ENCODE results near the gene ELOB.
A peak's percentile ranks its signal among the peaks of the same experiment; 100 is the strongest.

DNA sequence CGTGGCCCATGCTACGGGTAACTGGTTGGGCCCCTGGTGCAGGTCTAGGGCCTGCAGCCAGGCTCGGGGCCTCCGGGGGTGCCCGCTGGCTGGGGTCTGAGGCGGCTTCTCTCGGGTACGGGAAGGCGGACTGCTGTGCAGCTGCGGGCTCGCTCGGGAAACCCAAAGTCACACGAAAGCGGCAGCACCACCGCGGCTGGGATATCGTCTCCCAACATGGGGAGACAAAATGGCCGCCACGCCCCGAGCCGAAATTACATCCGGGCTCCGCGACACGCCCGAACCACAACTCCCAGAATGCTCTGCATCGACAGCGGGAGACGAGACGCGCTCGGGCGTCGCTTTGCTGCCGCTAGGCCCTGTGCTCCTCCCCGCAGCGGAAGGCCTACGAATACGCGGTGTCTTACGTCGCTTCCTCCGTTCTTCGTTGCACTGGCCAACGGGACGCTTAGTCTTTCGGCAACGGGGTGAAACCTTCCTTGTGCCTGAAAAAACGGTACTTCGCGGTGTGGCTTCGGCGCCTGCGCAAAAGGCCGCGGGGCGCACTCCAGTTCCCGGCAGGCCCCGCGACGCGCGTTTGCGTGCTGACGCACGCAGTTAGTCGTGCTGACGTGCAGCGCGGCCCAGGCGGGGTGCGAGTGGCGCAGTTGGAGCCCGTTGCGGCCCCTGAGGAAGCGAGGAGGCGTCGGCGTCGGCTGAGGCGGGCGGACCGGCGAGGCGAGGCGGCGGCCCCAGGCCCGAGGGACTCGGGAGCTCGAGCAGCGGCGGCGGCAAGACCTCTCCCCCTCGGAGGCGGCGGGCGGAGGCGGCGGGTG, 24.8 kb downstream of the ELOB start, which contains the start of gene SRRM2:
- TF ChIP-seq, protein P1, sequence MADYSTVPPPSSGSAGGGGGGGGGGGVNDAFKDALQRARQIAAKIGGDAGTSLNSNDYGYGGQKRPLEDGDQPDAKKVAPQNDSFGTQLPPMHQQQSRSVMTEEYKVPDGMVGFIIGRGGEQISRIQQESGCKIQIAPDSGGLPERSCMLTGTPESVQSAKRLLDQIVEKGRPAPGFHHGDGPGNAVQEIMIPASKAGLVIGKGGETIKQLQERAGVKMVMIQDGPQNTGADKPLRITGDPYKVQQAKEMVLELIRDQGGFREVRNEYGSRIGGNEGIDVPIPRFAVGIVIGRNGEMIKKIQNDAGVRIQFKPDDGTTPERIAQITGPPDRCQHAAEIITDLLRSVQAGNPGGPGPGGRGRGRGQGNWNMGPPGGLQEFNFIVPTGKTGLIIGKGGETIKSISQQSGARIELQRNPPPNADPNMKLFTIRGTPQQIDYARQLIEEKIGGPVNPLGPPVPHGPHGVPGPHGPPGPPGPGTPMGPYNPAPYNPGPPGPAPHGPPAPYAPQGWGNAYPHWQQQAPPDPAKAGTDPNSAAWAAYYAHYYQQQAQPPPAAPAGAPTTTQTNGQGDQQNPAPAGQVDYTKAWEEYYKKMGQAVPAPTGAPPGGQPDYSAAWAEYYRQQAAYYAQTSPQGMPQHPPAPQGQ (CRISPR knock-in tag; IDR thresholded peaks at IDR 0.05; ENCODE audit: borderline replicate concordance), result no peak
- TF ChIP-seq REST (IDR thresholded peaks at IDR 0.05; ENCODE audit: borderline replicate concordance in 1 of 2, low read depth in 1 of 2, low read length in 2 of 2) (no peak; a peak in 2 of 4 replicates), MLX (CRISPR knock-in tag; IDR thresholded peaks at IDR 0.05) (no peak; the same call in 1 of the 2 replicates), ZNF891 (CRISPR knock-in tag; IDR thresholded peaks at IDR 0.05) (peak; percentile 95), POLR2AphosphoS2 (IDR thresholded peaks at IDR 0.05; ENCODE audit: low read depth, low read length) (peak; percentile 70; the same call in 1 of the 2 replicates), ZNF274 (CRISPR knock-in tag; IDR thresholded peaks at IDR 0.05) (0 out of 2 replicates have a peak, but pooled peaks have one; percentile 30), RXRA (CRISPR knock-in tag; IDR thresholded peaks at IDR 0.05) (peak; percentile 64; the same call in 1 of the 2 replicates), EP300 (IDR thresholded peaks at IDR 0.05; ENCODE audit: low read depth in 2 of 2, low read length in 2 of 2) (peak in 1 of 2 experiments; percentile 11; a peak in 1 of 4 replicates), EP300 (CRISPR knock-in tag; IDR thresholded peaks at IDR 0.05; ENCODE audit: borderline replicate concordance) (no peak), RARG (CRISPR knock-in tag; IDR thresholded peaks at IDR 0.05; ENCODE audit: low read depth) (peak; percentile 77; the same call in 1 of the 2 replicates), AGO2 (optimal IDR thresholded peaks at IDR 0.05; ENCODE audit: low read depth, low read length) (peak; percentile 90), TAF1 (CRISPR knock-in tag; IDR thresholded peaks at IDR 0.05) (peak; percentile 82)

Measured in HepG2 (cell line).